GM18517 (cell line): ENCODE results near the gene CAMKK1.

Experiments
- ATAC-seq: cut with Tn5 transposase; IDR thresholded peaks from one replicate; pipeline ENCODE4 v1.9.1; 2021; ENCODE audit warnings: mild to moderate bottlenecking, moderate library complexity; ENCODE audit not compliant: unreplicated experiment

Gene CAMKK1

GRCh38 chr17:3918372-3919122 is 25.7 kb upstream of the CAMKK1 start:
- ATAC-seq = no peak

- no peak for ATAC-seq
These were observed 24.6 kb upstream of the CAMKK1 start for GRCh38 chr17:3917391-3917931.

GRCh38 chr17:3916825-3917224 is 24.0 kb upstream of the CAMKK1 start:
- ATAC-seq = no peak

GRCh38 chr17:3915995-3916696 is 23.3 kb upstream of the CAMKK1 start, which contains the start of gene P2RX1:
TSS of gene P2RX1 (minus strand) at chr17:3916465. CDS start at chr17:3916225, 240 bp downstream.
- ATAC-seq = no peak

GRCh38 chr17:3915581-3915994 is 22.7 kb upstream of the CAMKK1 start:
- ATAC-seq = no peak

- peak; percentile 51 for ATAC-seq
These were observed 21.4 kb upstream of the CAMKK1 start for GRCh38 chr17:3914312-3914670.

- ATAC-seq = peak; percentile 51
These were observed 20.9 kb upstream of the CAMKK1 start for GRCh38 chr17:3913531-3914311.

GRCh38 chr17:3912827-3913226 is 20.0 kb upstream of the CAMKK1 start:
- ATAC-seq = no peak

GRCh38 chr17:3911271-3912053 is 18.6 kb upstream of the CAMKK1 start:
- ATAC-seq = peak; percentile 57

GRCh38 chr17:3910420-3911270 is 17.8 kb upstream of the CAMKK1 start:
- ATAC-seq = no peak

- no peak for ATAC-seq
These were observed 16.4 kb upstream of the CAMKK1 start for GRCh38 chr17:3909257-3909656.

- no peak for ATAC-seq
These were observed 14.8 kb upstream of the CAMKK1 start for GRCh38 chr17:3907483-3908216.

GRCh38 chr17:3906881-3907280 is 14.0 kb upstream of the CAMKK1 start:
- ATAC-seq = no peak

GRCh38 chr17:3905017-3905520 is 12.2 kb upstream of the CAMKK1 start:
- no peak for ATAC-seq

GRCh38 chr17:3904501-3904900 is 11.6 kb upstream of the CAMKK1 start:
- no peak for ATAC-seq

- no peak for ATAC-seq
These were observed 11.0 kb upstream of the CAMKK1 start for GRCh38 chr17:3903881-3904290.

GRCh38 chr17:3903051-3903825 is 10.4 kb upstream of the CAMKK1 start:
- no peak for ATAC-seq

GRCh38 chr17:3900646-3901045 is 7.8 kb upstream of the CAMKK1 start:
- ATAC-seq = no peak
